GM12801 (cell line): ENCODE measurements around the gene ZBTB34.

Experiments used
- CTCF ChIP-seq: IDR thresholded peaks from one replicate; pipeline ENCODE4 v1.5.1; 2011; ENCODE audit warnings: control low read depth; ENCODE audit not compliant: insufficient read length; ENCODE audit errors: extremely low read depth

Gene ZBTB34

GRCh38 chr9:126915281-126915816, 54.9 kb downstream of the ZBTB34 start:
- TF ChIP-seq CTCF, result no peak

- TF ChIP-seq CTCF, result no peak
These were observed 55.6 kb downstream of the ZBTB34 start for GRCh38 chr9:126915846-126916543.

- no peak for TF ChIP-seq CTCF
These were observed 56.5 kb downstream of the ZBTB34 start for GRCh38 chr9:126916909-126917308.

- TF ChIP-seq CTCF, result no peak
These were observed 58.8 kb downstream of the ZBTB34 start for GRCh38 chr9:126919193-126919592.

GRCh38 chr9:126925876-126926275, 65.4 kb downstream of the ZBTB34 start:
- no peak for TF ChIP-seq CTCF

GRCh38 chr9:126926364-126926763, 65.9 kb downstream of the ZBTB34 start:
- TF ChIP-seq CTCF, result no peak

- TF ChIP-seq CTCF, result no peak
These were observed 67.0 kb downstream of the ZBTB34 start for GRCh38 chr9:126927419-126927818.
